HepG2 (cell line): ENCODE measurements around the gene PPP2R2D. TPM values are rescaled to one million over a fixed set of nuclear protein-coding genes. Genes with fewer than 3 reads are reported as not detected.

Experiments
- ATF7 ChIP-seq, 2 experiments: fragments of 450-650 bp in 1 of 2; sonication (generic) in 1 of 2; formaldehyde crosslinking in 1 of 2; IDR thresholded peaks; 2 replicates each; pipeline versions ENCODE4 v1.4.0 to v1.6.1; 2016 to 2020; ENCODE audit warnings: antibody characterized with exemption in 1 of 2, mild to moderate bottlenecking in 1 of 2, missing genetic modification reagents in 1 of 2
- NKX3-1 ChIP-seq: sonication (generic); formaldehyde crosslinking; IDR thresholded peaks from 2 replicates; pipeline ENCODE4 v1.5.0; 2020; ENCODE audit warnings: missing genetic modification reagents
- PHF5A ChIP-seq: IDR thresholded peaks from one replicate; pipeline ENCODE4 v1.6.1; 2018; ENCODE audit warnings: low read depth, missing genetic modification reagents; ENCODE audit not compliant: unreplicated experiment
- ZNF143 ChIP-seq: sonication (generic); formaldehyde crosslinking; IDR thresholded peaks from 2 replicates; pipeline ENCODE4 v1.4.0; 2020; ENCODE audit warnings: missing genetic modification reagents
- ZNF274 ChIP-seq: sonication (generic); formaldehyde crosslinking; IDR thresholded peaks from 2 replicates; pipeline ENCODE4 v1.5.1; 2020; ENCODE audit warnings: mild to moderate bottlenecking, missing genetic modification reagents
- ZNF451 ChIP-seq: sonication (generic); formaldehyde crosslinking; IDR thresholded peaks from 2 replicates; pipeline ENCODE4 v1.5.0; 2020; ENCODE audit warnings: mild to moderate bottlenecking, missing genetic modification reagents
- ZNF543 ChIP-seq: sonication (generic); formaldehyde crosslinking; IDR thresholded peaks from 2 replicates; pipeline ENCODE4 v1.4.0; 2020; ENCODE audit warnings: mild to moderate bottlenecking, missing genetic modification reagents
- ZNF572 ChIP-seq: sonication (generic); formaldehyde crosslinking; IDR thresholded peaks from 2 replicates; pipeline ENCODE4 v1.5.1; 2020; ENCODE audit warnings: mild to moderate bottlenecking, missing genetic modification reagents
- polyA plus RNA-seq, 8 experiments: library from polyadenylated mRNA; depleted of rRNA in 3 of 8; stranded (reverse) in 7 of 8; unstranded in 1 of 8; fragments of >200 nt; fragmentation: Illumina TruSeq in 4 of 8; extraction: Trizol in 4 of 8; gene quantifications; 2 replicates each; pipeline versions ENCODE4 v1.2.1 to v1.2.3, GENCODE V29; 2011 to 2016; ENCODE audit warnings: low read depth in 4 of 8, missing spikeins in 1 of 8, mixed read lengths in 1 of 8; ENCODE audit not compliant: insufficient read depth in 1 of 8
- total RNA-seq, 5 experiments: library from RNA; depleted of rRNA; stranded (reverse); fragments of >200 nt; fragmentation: Illumina TruSeq; extraction: Trizol; gene quantifications; 2 replicates each; pipeline ENCODE4 v1.2.3, GENCODE V29; 2016; ENCODE audit warnings: low read depth in 1 of 5
- TF ChIP-seq, protein P1 (sequence below): sonication (generic); formaldehyde crosslinking; IDR thresholded peaks from 2 replicates; pipeline ENCODE4 v1.8.1; 2023; ENCODE audit warnings: missing genetic modification reagents, inconsistent platforms, borderline replicate concordance
- TF ChIP-seq, protein P2 (sequence below): sonication (generic); formaldehyde crosslinking; IDR thresholded peaks from 2 replicates; pipeline ENCODE4 v1.4.0; 2020; ENCODE audit warnings: missing genetic modification reagents
- TF ChIP-seq, protein P3 (sequence below): sonication (generic); formaldehyde crosslinking; IDR thresholded peaks from 2 replicates; pipeline ENCODE4 v1.4.0; 2020; ENCODE audit warnings: missing genetic modification reagents, borderline replicate concordance
- TF ChIP-seq, protein P4 (sequence below): IDR thresholded peaks from 2 replicates; pipeline ENCODE4 v1.6.1; 2016; ENCODE audit warnings: low read depth, missing genetic modification reagents, missing compliant biosample characterization

PPP2R2D gene
- total and polyA plus RNA-seq, 2 of the 13 experiments (the other 11 are each of a cell fraction or from before 2014, with no cell fraction given) = 32.7 to 33.2 TPM

DNA sequence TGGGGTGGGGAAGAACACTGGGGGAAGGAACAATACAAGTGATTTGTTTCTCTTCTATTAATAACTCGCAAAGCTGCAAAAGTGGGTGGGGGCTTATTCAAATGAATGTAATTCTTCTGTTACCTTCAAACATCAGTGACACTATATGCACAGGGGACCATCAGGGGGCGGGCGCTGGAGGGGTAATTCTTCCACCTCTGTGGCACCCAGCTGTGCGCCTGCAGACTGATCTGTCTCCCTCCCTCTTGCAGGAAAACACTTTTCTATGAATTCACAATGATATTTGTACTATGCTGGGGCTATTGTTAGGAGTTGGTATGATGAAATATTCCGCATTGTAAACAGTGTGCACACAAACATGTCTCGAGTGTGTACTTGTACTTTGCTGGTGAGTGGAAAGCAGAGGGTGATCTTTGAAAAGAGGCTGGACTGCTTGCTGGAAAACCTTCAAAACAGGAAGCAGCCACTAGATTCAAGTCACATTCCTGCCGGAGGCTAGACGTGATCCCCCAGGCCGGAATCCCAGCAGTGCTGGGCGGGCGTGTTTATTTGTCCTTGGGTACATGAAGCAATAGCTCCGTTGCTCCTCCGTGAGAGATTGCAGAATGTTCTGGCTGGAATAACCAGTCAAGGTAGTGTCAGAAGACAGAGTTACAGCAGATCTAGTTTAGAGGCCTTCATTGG is 96.7 kb downstream of the PPP2R2D start (continued):
- TF ChIP-seq, protein P1, sequence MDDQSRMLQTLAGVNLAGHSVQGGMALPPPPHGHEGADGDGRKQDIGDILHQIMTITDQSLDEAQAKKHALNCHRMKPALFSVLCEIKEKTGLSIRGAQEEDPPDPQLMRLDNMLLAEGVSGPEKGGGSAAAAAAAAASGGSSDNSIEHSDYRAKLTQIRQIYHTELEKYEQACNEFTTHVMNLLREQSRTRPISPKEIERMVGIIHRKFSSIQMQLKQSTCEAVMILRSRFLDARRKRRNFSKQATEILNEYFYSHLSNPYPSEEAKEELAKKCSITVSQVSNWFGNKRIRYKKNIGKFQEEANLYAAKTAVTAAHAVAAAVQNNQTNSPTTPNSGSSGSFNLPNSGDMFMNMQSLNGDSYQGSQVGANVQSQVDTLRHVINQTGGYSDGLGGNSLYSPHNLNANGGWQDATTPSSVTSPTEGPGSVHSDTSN (CRISPR knock-in tag) = no peak
- peak; percentile 85 for TF ChIP-seq PHF5A (CRISPR knock-in tag)
- TF ChIP-seq, protein P2, sequence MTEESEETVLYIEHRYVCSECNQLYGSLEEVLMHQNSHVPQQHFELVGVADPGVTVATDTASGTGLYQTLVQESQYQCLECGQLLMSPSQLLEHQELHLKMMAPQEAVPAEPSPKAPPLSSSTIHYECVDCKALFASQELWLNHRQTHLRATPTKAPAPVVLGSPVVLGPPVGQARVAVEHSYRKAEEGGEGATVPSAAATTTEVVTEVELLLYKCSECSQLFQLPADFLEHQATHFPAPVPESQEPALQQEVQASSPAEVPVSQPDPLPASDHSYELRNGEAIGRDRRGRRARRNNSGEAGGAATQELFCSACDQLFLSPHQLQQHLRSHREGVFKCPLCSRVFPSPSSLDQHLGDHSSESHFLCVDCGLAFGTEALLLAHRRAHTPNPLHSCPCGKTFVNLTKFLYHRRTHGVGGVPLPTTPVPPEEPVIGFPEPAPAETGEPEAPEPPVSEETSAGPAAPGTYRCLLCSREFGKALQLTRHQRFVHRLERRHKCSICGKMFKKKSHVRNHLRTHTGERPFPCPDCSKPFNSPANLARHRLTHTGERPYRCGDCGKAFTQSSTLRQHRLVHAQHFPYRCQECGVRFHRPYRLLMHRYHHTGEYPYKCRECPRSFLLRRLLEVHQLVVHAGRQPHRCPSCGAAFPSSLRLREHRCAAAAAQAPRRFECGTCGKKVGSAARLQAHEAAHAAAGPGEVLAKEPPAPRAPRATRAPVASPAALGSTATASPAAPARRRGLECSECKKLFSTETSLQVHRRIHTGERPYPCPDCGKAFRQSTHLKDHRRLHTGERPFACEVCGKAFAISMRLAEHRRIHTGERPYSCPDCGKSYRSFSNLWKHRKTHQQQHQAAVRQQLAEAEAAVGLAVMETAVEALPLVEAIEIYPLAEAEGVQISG (CRISPR knock-in tag) = peak; percentile 80
- TF ChIP-seq NKX3-1 = no peak
- TF ChIP-seq, protein P3, sequence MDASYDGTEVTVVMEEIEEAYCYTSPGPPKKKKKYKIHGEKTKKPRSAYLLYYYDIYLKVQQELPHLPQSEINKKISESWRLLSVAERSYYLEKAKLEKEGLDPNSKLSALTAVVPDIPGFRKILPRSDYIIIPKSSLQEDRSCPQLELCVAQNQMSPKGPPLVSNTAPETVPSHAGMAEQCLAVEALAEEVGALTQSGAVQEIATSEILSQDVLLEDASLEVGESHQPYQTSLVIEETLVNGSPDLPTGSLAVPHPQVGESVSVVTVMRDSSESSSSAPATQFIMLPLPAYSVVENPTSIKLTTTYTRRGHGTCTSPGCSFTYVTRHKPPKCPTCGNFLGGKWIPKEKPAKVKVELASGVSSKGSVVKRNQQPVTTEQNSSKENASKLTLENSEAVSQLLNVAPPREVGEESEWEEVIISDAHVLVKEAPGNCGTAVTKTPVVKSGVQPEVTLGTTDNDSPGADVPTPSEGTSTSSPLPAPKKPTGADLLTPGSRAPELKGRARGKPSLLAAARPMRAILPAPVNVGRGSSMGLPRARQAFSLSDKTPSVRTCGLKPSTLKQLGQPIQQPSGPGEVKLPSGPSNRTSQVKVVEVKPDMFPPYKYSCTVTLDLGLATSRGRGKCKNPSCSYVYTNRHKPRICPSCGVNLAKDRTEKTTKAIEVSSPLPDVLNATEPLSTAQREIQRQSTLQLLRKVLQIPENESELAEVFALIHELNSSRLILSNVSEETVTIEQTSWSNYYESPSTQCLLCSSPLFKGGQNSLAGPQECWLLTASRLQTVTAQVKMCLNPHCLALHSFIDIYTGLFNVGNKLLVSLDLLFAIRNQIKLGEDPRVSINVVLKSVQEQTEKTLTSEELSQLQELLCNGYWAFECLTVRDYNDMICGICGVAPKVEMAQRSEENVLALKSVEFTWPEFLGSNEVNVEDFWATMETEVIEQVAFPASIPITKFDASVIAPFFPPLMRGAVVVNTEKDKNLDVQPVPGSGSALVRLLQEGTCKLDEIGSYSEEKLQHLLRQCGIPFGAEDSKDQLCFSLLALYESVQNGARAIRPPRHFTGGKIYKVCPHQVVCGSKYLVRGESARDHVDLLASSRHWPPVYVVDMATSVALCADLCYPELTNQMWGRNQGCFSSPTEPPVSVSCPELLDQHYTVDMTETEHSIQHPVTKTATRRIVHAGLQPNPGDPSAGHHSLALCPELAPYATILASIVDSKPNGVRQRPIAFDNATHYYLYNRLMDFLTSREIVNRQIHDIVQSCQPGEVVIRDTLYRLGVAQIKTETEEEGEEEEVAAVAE = peak; percentile 58; the same call in 1 of the 2 replicates
- TF ChIP-seq ZNF274 (CRISPR knock-in tag) = 0 out of 2 replicates have a peak, but pooled peaks have one; percentile 35
- TF ChIP-seq ZNF143 (CRISPR knock-in tag) = no peak
- peak; percentile 84 for TF ChIP-seq ZNF543 (CRISPR knock-in tag)
- TF ChIP-seq, protein P4, sequence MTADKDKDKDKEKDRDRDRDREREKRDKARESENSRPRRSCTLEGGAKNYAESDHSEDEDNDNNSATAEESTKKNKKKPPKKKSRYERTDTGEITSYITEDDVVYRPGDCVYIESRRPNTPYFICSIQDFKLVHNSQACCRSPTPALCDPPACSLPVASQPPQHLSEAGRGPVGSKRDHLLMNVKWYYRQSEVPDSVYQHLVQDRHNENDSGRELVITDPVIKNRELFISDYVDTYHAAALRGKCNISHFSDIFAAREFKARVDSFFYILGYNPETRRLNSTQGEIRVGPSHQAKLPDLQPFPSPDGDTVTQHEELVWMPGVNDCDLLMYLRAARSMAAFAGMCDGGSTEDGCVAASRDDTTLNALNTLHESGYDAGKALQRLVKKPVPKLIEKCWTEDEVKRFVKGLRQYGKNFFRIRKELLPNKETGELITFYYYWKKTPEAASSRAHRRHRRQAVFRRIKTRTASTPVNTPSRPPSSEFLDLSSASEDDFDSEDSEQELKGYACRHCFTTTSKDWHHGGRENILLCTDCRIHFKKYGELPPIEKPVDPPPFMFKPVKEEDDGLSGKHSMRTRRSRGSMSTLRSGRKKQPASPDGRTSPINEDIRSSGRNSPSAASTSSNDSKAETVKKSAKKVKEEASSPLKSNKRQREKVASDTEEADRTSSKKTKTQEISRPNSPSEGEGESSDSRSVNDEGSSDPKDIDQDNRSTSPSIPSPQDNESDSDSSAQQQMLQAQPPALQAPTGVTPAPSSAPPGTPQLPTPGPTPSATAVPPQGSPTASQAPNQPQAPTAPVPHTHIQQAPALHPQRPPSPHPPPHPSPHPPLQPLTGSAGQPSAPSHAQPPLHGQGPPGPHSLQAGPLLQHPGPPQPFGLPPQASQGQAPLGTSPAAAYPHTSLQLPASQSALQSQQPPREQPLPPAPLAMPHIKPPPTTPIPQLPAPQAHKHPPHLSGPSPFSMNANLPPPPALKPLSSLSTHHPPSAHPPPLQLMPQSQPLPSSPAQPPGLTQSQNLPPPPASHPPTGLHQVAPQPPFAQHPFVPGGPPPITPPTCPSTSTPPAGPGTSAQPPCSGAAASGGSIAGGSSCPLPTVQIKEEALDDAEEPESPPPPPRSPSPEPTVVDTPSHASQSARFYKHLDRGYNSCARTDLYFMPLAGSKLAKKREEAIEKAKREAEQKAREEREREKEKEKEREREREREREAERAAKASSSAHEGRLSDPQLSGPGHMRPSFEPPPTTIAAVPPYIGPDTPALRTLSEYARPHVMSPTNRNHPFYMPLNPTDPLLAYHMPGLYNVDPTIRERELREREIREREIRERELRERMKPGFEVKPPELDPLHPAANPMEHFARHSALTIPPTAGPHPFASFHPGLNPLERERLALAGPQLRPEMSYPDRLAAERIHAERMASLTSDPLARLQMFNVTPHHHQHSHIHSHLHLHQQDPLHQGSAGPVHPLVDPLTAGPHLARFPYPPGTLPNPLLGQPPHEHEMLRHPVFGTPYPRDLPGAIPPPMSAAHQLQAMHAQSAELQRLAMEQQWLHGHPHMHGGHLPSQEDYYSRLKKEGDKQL (CRISPR knock-in tag) = peak; percentile 54; the same call in 1 of the 2 replicates
- TF ChIP-seq ZNF572 (CRISPR knock-in tag) = no peak
- TF ChIP-seq ZNF451 (CRISPR knock-in tag) = peak; percentile 40; the same call in 1 of the 2 replicates
- no peak; the same call in 1 of the 2 replicates for TF ChIP-seq ATF7 (IDR thresholded peaks at IDR 0.05)
- peak; percentile 69; the same call in 1 of the 2 replicates for TF ChIP-seq ATF7 (CRISPR knock-in tag; IDR thresholded peaks at IDR 0.05)
